Mucosa of gallbladder (tissue), 1 donor: Measurements from ENCODE around the gene UFM1. TPM values are rescaled to one million over a fixed set of nuclear protein-coding genes. Genes with fewer than 3 reads are reported as not detected.
"Not testable (repeated sequence)": the region's sequence is repeated elsewhere in the genome, so short reads cannot be mapped to it uniquely, and the experiment has no call there.

ENCODE experiments used
- DNase-seq: peaks from one replicate; pipeline ENCODE4 v3.0.0-alpha.2; 2020; ENCODE audit warnings: low spot score
- total RNA-seq: library from RNA; stranded (reverse); gene quantifications from one replicate; pipeline ENCODE4 v1.2.1, GENCODE V29; 2021
- donor health status: DM: no; HTN: no; CAD: no.

UFM1 gene
- total RNA-seq, result 50.0 TPM

DNA sequence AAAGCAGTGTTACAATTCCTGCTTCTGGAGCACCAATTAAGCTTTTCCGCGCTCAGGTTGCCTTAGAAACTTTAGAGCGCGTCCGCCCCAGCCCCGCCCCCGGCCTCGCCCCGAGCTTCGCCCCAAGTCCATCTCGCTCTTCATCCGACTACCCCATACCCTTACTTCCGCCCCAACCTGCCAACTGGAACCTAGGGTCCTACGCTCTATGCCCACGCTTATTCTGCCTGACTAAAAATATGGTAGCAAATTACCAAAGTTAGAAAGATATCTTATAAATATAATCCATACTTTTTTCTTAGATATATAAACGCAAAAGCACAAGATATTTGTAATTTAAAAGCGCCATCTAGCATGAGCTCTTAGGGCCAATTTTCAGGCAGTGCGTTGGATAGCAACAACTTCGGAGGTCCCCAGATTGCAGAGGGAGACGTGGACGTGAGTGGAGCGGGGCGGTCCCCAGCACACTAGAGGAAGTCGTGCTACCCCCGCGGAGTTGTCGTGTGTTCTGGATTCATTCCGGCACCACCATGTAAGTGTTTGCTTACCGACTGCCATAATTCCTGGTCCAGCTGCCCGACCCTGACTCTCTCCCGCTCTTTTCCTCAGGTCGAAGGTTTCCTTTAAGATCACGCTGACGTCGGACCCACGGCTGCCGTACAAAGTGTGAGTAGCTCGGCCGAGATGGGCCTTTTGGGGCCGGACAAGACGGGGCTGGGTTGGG, at the start of gene UFM1:
UFM1 (plus strand) TSS at position 462 of the 724 bp plus-strand sequence; CDS start at position 531, 69 bp downstream.
- DNase-seq, result peak; percentile 92

GRCh38 chr13:38301236-38301635, 48.4 kb upstream of the UFM1 start:
- DNase-seq, result no peak

GRCh38 chr13:38303816-38304320, 45.8 kb upstream of the UFM1 start:
- no peak for DNase-seq

DNA sequence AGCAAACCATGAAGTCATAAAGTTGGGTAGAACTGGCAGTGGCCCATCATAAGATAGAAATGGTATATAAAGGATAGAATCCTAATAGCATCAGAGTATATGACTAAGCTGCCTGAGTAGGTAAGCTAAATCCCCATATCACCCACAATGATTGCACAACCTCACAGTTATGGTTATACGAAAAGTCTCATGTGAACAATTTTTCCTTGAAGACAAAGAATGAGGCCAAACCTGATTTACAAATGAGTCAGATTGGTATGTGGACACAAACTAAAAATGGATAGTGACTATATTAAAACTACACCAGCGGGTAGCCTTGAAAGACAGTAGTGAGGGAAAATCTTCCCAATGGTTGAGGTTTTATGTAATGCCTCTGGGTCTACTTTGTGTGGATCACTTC, 40.9 kb upstream of the UFM1 start:
- no peak for DNase-seq

- no peak for DNase-seq
These were observed 40.3 kb upstream of the UFM1 start for GRCh38 chr13:38309397-38309796.

DNA sequence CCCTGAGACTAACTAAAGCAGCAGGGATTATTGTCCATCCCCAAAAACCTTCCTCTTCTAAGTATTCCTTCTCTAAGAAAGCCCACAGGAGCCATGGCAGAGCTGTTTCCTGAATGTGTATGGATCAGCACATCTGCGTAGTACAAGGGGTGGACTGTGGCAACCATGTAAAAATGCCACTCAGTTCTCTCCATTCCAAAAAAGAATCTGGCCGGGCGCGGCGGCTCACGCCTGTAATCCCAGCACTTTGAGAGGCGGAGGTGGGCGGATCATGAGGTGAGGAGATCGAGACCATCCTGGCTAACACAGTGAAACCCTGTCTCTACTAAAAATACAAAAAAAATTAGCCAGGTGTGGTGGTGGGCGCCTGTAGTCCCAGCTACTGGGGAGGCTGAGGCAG, 38.5 kb upstream of the UFM1 start:
- DNase-seq, result not testable (repeated sequence)

DNA sequence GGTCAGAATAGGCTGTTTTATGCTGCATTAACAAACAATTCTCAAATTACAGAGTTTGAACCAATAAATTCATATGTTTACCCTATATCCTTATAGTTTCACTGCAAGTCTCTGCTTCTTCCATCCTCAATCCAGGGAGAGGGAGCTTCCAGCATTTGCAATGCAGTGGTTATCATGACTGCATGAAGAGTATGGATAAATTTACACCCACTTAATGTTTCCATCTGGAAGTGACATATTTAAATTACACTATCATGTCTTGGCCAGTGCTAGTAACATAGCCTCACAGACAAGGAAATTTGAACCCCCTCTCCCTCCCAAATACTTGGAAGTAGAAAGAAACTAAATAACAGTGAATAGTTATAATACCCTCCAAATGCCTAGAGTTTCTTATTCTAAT, 33.5 kb upstream of the UFM1 start:
- DNase-seq, result no peak

DNA sequence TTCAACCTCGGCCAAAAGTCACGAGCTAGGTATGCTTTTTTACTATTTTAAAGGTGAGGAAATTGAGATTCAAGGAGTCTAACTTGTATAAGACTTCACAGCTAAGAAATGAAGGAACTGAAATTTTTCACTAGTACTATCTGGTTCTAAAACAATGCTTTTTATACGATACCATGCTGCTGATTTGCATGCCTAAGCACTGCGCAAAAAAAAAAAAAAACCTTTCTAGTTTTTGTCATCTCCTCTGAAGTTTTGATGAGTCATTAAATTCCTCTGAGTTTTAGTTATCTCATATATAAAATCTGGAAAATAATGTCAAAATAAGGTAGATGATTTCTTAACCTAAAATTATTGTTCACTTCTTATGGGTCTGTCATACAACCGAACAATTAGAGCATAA, 28.0 kb upstream of the UFM1 start:
- DNase-seq, result no peak

GRCh38 chr13:38325426-38325825, 24.2 kb upstream of the UFM1 start:
- no peak for DNase-seq

GRCh38 chr13:38328699-38329098, 21.0 kb upstream of the UFM1 start:
- no peak for DNase-seq

DNA sequence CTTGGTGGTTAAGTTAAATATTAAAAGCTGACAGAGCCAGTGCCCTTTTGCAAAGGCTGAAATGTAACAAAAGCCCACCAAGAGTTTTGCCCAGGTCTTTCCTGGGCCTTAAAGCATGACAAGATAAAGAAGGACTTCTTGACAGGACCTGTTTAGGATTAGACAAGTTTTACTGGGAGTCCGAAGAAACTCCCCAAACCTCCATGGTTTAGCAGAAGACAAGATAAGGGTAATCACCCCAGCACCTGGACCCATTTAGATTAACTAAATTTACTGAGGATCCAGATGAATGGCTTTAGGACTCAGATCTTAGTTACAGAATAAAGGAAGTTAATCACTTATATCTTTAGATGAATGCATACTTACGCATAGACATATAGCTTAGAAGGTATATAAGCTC, 14.8 kb upstream of the UFM1 start:
- no peak for DNase-seq

DNA sequence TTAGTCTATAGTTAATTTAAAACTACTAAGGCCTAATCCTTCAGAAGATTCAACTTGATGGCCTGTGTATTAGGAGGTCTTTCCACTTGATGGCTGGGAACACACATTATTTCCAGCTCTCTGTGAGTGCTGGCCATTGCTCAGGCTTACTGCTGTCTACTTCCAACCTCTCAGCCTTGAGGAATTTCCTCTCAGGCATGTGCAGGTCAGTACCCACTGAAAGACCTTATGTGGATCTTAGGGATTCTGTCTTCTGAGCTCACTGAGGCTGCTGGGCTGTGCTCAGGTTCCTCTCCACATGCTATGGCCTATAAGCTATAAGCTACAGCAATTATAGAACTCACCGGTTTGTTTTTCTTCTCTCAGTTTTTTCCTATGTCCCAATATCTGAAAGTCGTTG, 11.6 kb upstream of the UFM1 start:
- DNase-seq, result no peak

DNA sequence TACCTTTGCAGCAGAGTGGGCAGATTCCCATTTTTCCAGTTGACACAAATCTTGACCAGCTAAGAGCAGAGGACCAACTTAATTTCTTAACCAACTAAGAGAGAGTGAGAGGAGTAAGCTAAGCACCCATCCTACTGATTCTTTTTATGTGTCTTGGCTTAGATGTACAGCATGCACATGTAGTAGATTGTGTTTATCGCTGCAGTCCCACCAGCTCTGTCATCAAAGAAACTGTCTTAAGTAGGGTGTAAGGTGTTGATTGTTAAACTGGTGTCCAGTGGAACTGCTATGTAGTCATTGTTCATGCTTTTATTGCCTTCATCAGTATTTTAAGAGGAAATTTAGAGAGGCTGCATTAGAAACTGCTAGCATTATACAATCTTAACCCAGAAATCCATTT, 9.0 kb upstream of the UFM1 start:
- DNase-seq, result no peak

DNA sequence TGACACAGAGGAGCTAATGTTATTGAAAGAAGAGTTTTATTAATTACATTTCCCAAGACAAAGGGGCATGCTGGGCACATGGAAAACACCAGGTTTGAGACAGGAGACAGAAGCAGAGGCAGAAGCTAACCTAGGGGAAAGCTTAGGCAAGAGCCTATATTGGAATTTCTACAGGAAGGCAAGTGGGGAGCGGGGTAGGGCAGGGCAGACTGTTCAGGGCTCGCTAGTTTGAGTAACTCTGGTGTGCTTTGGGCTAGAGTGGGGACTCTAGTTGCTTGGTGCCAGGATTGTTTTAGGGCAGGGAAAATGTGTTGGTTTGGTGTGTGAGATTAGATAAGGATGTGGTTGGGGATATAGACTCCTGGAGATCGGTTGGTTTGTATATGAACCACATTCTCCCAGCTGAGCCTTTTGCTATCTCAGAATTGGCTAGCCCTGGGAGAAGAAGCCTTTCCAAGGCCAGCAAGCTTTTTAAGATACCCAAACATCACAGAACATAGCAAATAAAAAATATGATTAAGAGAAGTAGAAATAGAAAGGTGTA, 8.4 kb upstream of the UFM1 start:
- no peak for DNase-seq

GRCh38 chr13:38346764-38347163, 2.9 kb upstream of the UFM1 start:
- no peak for DNase-seq

GRCh38 chr13:38348861-38349389, 726 bp upstream of the UFM1 start:
- DNase-seq, result no peak

GRCh38 chr13:38350114-38350617, 515 bp downstream of the UFM1 start:
- peak; percentile 49 for DNase-seq

GRCh38 chr13:38355595-38356119, 6.0 kb downstream of the UFM1 start:
- no peak for DNase-seq

- DNase-seq, result no peak
These were observed 9.0 kb downstream of the UFM1 start for GRCh38 chr13:38358684-38359083.

GRCh38 chr13:38361542-38362262, 12.1 kb downstream of the UFM1 start:
- DNase-seq, result no peak

- no peak for DNase-seq
These were observed 13.6 kb downstream of the UFM1 start for GRCh38 chr13:38363219-38363618.

DNA sequence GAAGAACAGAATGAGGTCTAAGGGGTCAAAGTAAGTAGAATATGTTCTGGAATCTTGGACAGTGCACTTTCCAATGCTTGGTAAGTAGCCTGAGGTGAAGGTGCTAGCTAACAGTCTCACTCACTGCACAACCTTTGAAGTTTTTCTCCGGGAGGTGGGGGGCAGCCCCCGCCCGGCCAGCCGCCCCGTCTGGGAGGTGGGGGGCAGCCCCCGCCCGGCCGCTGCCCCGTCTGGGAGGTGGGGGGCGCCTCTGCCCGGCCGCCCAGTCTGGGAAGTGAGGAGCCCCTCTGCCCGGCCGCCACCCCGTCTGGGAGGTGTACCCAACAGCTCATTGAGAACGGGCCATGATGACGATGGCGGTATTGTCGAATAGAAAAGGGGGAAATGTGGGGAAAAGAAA, 14.1 kb downstream of the UFM1 start:
- DNase-seq, result not testable (repeated sequence)
